WTC11 (cell line): ENCODE measurements around the gene CTNNA2. TPM values are rescaled to one million over a fixed set of nuclear protein-coding genes. Genes with fewer than 3 reads are reported as not detected.

ENCODE experiments used
- ATAC-seq: fragments of 200-7000 bp; cut with Tn5 transposase; 2 replicates; pipeline ENCODE4 v1.10.0; 2021; ENCODE audit warnings: mild to moderate bottlenecking, moderate library complexity
- CTCF ChIA-PET: fragments of 300-600 bp; sonication (Branson Sonifier 250); formaldehyde crosslinking; loops from one replicate; lab custom pipeline; 2021; ENCODE audit warnings: antibody characterized with exemption; lab: Charles Lee
- POLR2A ChIA-PET: fragments of 350-600 bp; sonication (Branson Sonifier 250); formaldehyde crosslinking; loops from one replicate; lab custom pipeline; 2021; ENCODE audit warnings: antibody characterized with exemption; lab: Charles Lee
- DNase-seq: peaks from one replicate; pipeline ENCODE4 v3.0.0; 2021; ENCODE audit warnings: low spot score
- H3K27ac Mint-ChIP-seq: 2 replicates; pipeline ENCODE4 v1.8.0; 2021; ENCODE audit warnings: mixed read lengths
- H3K27me3 Mint-ChIP-seq: 2 replicates; pipeline ENCODE4 v1.8.0; 2021; ENCODE audit warnings: low read depth, mild to moderate bottlenecking, moderate library complexity, mixed read lengths
- H3K36me3 Mint-ChIP-seq: 2 replicates; pipeline ENCODE4 v1.8.0; 2021; ENCODE audit warnings: mixed read lengths
- H3K4me1 Mint-ChIP-seq: 2 replicates; pipeline ENCODE4 v1.8.0; 2022; ENCODE audit warnings: mixed read lengths
- H3K4me3 Mint-ChIP-seq: 2 replicates; pipeline ENCODE4 v1.8.0; 2021; ENCODE audit warnings: mild to moderate bottlenecking, moderate library complexity, mixed read lengths
- H3K9me3 Mint-ChIP-seq: 2 replicates; pipeline ENCODE4 v1.8.0; 2021; ENCODE audit warnings: mixed read lengths
- GABPB1 ChIP-seq: sonication (generic); formaldehyde crosslinking; IDR thresholded peaks from 2 replicates; pipeline ENCODE4 v1.8.1; 2023; ENCODE audit warnings: mild to moderate bottlenecking, missing genetic modification reagents
- GTF2I ChIP-seq: fragments of 250-450 bp; sonication (Bioruptor Pico); conservative IDR thresholded peaks from 2 replicates; pipeline ENCODE4 v1.4.0; 2021; ENCODE audit warnings: mild to moderate bottlenecking
- IRF2 ChIP-seq: sonication (generic); formaldehyde crosslinking; IDR thresholded peaks from 2 replicates; pipeline ENCODE4 v1.8.0; 2022; ENCODE audit warnings: low read depth, missing genetic modification reagents, borderline replicate concordance
- NFE2L1 ChIP-seq: sonication (generic); formaldehyde crosslinking; IDR thresholded peaks from 2 replicates; pipeline ENCODE4 v1.8.1; 2023; ENCODE audit warnings: missing genetic modification reagents
- total RNA-seq: library from RNA; stranded (reverse); gene quantifications from 3 replicates; pipeline ENCODE4 v1.2.3, GENCODE V29; 2021
- TF ChIP-seq, protein P1 (sequence below): fragments of 250-450 bp; sonication (Bioruptor Pico); IDR thresholded peaks from 2 replicates; pipeline ENCODE4 v1.8.0; 2021; ENCODE audit warnings: mild to moderate bottlenecking
- TF ChIP-seq, protein P2 (sequence below): sonication (generic); formaldehyde crosslinking; IDR thresholded peaks from 2 replicates; pipeline ENCODE4 v1.8.1; 2023; ENCODE audit warnings: mild to moderate bottlenecking, missing genetic modification reagents, moderate library complexity
- TF ChIP-seq, protein P3 (sequence below): fragments of 250-450 bp; sonication (Bioruptor Pico); IDR thresholded peaks from 2 replicates; pipeline ENCODE4 v1.9.0; 2021; ENCODE audit warnings: mild to moderate bottlenecking
- TF ChIP-seq, protein P4 (sequence below): sonication (generic); formaldehyde crosslinking; conservative IDR thresholded peaks from 2 replicates; pipeline ENCODE4 v1.8.1; 2023; ENCODE audit warnings: mild to moderate bottlenecking, low read depth, missing genetic modification reagents, moderate library complexity
- TF ChIP-seq, protein P5 (sequence below): sonication (generic); formaldehyde crosslinking; IDR thresholded peaks from 2 replicates; pipeline ENCODE4 v1.8.1; 2022; ENCODE audit warnings: low read depth, missing genetic modification reagents, borderline replicate concordance
- TF ChIP-seq, protein P6 (sequence below): fragments of 250-450 bp; sonication (Bioruptor Pico); IDR thresholded peaks from 2 replicates; pipeline ENCODE4 v1.9.0; 2021; ENCODE audit warnings: mild to moderate bottlenecking
- TF ChIP-seq, protein P7 (sequence below): fragments of 250-450 bp; sonication (Bioruptor Pico); conservative IDR thresholded peaks from 2 replicates; pipeline ENCODE4 v1.9.0; 2021; ENCODE audit warnings: mild to moderate bottlenecking
- TF ChIP-seq, protein P8 (sequence below): sonication (generic); formaldehyde crosslinking; IDR thresholded peaks from 2 replicates; pipeline ENCODE4 v1.8.1; 2022; ENCODE audit warnings: low read depth, mild to moderate bottlenecking, moderate library complexity, missing genetic modification reagents, borderline replicate concordance

Gene CTNNA2
- total RNA-seq, 1 experiment from 2014 or later: 3.8 TPM

DNA sequence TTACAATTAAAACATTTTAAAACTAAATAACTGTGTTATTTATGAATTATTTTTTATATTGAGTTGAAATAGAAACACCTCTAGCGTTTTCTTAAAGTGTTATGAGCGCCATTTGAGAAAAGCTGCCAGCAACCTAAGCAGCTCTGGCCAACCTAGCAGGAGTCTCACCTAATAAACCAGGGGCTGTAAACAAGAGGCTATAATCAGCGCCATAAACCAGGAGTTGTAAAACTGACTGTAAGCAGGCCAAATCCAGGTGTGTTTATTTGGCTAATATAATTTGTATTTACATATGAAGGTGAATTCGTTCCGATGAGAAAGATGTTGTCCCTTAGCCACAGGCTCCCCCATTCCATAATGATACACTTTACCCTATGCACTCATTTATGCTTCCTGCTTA, 757.0 kb downstream of the CTNNA2 start (continued):
- TF ChIP-seq, protein P1, sequence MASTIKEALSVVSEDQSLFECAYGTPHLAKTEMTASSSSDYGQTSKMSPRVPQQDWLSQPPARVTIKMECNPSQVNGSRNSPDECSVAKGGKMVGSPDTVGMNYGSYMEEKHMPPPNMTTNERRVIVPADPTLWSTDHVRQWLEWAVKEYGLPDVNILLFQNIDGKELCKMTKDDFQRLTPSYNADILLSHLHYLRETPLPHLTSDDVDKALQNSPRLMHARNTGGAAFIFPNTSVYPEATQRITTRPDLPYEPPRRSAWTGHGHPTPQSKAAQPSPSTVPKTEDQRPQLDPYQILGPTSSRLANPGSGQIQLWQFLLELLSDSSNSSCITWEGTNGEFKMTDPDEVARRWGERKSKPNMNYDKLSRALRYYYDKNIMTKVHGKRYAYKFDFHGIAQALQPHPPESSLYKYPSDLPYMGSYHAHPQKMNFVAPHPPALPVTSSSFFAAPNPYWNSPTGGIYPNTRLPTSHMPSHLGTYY (CRISPR knock-in tag): no peak
- TF ChIP-seq, protein P2, sequence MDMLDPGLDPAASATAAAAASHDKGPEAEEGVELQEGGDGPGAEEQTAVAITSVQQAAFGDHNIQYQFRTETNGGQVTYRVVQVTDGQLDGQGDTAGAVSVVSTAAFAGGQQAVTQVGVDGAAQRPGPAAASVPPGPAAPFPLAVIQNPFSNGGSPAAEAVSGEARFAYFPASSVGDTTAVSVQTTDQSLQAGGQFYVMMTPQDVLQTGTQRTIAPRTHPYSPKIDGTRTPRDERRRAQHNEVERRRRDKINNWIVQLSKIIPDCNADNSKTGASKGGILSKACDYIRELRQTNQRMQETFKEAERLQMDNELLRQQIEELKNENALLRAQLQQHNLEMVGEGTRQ (CRISPR knock-in tag): no peak
- TF ChIP-seq NFE2L1 (CRISPR knock-in tag) (no peak), IRF2 (CRISPR knock-in tag) (no peak), GABPB1 (CRISPR knock-in tag) (no peak)
- TF ChIP-seq, protein P3, sequence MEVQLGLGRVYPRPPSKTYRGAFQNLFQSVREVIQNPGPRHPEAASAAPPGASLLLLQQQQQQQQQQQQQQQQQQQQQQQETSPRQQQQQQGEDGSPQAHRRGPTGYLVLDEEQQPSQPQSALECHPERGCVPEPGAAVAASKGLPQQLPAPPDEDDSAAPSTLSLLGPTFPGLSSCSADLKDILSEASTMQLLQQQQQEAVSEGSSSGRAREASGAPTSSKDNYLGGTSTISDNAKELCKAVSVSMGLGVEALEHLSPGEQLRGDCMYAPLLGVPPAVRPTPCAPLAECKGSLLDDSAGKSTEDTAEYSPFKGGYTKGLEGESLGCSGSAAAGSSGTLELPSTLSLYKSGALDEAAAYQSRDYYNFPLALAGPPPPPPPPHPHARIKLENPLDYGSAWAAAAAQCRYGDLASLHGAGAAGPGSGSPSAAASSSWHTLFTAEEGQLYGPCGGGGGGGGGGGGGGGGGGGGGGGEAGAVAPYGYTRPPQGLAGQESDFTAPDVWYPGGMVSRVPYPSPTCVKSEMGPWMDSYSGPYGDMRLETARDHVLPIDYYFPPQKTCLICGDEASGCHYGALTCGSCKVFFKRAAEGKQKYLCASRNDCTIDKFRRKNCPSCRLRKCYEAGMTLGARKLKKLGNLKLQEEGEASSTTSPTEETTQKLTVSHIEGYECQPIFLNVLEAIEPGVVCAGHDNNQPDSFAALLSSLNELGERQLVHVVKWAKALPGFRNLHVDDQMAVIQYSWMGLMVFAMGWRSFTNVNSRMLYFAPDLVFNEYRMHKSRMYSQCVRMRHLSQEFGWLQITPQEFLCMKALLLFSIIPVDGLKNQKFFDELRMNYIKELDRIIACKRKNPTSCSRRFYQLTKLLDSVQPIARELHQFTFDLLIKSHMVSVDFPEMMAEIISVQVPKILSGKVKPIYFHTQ (CRISPR knock-in tag): no peak
- TF ChIP-seq, protein P4, sequence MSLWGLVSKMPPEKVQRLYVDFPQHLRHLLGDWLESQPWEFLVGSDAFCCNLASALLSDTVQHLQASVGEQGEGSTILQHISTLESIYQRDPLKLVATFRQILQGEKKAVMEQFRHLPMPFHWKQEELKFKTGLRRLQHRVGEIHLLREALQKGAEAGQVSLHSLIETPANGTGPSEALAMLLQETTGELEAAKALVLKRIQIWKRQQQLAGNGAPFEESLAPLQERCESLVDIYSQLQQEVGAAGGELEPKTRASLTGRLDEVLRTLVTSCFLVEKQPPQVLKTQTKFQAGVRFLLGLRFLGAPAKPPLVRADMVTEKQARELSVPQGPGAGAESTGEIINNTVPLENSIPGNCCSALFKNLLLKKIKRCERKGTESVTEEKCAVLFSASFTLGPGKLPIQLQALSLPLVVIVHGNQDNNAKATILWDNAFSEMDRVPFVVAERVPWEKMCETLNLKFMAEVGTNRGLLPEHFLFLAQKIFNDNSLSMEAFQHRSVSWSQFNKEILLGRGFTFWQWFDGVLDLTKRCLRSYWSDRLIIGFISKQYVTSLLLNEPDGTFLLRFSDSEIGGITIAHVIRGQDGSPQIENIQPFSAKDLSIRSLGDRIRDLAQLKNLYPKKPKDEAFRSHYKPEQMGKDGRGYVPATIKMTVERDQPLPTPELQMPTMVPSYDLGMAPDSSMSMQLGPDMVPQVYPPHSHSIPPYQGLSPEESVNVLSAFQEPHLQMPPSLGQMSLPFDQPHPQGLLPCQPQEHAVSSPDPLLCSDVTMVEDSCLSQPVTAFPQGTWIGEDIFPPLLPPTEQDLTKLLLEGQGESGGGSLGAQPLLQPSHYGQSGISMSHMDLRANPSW (CRISPR knock-in tag): no peak

DNA sequence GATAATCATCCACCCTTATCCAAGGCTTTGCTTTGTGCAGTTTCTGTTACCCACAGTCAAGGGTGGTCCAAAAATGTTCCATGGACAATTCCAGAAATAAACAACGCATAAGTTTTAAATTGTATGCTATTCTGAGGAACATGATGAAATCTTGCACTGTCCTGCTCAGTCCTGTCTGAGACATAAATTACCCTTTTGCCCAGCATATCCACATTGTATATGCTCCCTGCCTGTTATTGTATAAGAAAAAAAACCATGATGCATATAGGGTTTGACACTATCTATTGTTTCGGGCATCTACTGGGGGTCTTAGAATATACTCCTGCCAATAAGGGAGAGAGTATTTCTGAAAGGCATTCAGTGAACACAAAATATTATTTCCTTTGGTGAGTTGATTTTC, 767.7 kb downstream of the CTNNA2 start:
- DNase-seq (no peak), ATAC-seq (no peak)
- no peak overlapping the region for H3K4me3 Mint-ChIP-seq
- H3K9me3 Mint-ChIP-seq: peaks cover 20% of the 10 kb centered on the region
- H3K4me1 Mint-ChIP-seq: no peaks in the 10 kb centered on the region
- no peak overlapping the region for H3K27ac Mint-ChIP-seq
- ChIA-PET POLR2A (no interaction called here), CTCF (no interaction called here)
- H3K27me3 Mint-ChIP-seq: no peaks in the 10 kb centered on the region
- peaks cover 12% of the 10 kb centered on the region for H3K36me3 Mint-ChIP-seq
- TF ChIP-seq, protein P5, sequence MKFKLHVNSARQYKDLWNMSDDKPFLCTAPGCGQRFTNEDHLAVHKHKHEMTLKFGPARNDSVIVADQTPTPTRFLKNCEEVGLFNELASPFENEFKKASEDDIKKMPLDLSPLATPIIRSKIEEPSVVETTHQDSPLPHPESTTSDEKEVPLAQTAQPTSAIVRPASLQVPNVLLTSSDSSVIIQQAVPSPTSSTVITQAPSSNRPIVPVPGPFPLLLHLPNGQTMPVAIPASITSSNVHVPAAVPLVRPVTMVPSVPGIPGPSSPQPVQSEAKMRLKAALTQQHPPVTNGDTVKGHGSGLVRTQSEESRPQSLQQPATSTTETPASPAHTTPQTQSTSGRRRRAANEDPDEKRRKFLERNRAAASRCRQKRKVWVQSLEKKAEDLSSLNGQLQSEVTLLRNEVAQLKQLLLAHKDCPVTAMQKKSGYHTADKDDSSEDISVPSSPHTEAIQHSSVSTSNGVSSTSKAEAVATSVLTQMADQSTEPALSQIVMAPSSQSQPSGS: no peak
- TF ChIP-seq, protein P6, sequence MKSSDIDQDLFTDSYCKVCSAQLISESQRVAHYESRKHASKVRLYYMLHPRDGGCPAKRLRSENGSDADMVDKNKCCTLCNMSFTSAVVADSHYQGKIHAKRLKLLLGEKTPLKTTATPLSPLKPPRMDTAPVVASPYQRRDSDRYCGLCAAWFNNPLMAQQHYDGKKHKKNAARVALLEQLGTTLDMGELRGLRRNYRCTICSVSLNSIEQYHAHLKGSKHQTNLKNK: no peak
- TF ChIP-seq, protein P7, sequence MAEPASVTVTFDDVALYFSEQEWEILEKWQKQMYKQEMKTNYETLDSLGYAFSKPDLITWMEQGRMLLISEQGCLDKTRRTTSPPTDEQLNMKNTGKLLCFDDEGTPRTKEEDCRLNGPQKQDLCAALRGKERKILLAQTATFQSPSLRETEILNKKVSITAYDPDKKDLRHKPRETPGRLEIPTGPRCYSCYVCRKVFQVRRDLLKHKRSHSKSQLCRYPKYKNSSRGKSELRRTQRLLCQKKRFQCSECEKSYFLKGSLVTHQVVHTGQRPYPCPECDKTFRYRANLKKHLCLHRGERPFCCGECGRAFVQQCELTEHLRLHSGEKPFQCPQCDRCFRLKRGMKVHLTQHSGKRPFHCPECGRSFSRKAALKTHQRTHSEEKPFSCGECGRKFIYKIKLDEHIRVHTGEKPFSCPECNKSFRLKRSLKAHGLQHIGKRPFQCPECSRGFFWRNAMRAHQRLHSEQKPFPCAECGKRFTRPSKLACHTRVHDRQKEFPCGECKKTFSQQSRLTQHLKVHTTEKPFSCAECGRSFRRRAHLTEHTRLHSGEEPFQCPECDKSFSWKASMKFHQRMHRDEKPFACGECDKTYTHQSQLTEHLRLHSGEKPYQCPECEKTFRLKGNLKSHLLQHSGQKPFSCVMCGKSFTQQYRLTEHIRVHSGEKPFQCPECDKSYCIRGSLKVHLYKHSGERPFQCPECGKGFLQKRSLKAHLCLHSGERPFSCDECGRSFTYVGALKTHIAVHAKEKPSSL: no peak
- no peak for TF ChIP-seq GTF2I (CRISPR knock-in tag)
- TF ChIP-seq, protein P8, sequence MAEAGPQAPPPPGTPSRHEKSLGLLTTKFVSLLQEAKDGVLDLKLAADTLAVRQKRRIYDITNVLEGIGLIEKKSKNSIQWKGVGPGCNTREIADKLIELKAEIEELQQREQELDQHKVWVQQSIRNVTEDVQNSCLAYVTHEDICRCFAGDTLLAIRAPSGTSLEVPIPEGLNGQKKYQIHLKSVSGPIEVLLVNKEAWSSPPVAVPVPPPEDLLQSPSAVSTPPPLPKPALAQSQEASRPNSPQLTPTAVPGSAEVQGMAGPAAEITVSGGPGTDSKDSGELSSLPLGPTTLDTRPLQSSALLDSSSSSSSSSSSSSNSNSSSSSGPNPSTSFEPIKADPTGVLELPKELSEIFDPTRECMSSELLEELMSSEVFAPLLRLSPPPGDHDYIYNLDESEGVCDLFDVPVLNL (CRISPR knock-in tag): no peak
